ENCODE results near the gene DEGS2.

The DEGS2 gene

GRCh38 chr14:100114109-100114765 is 45.2 kb downstream of the DEGS2 start:
- DNase-seq (ENCODE audit: low read depth), result no peak

- DNase-seq (ENCODE audit: low read depth), result no peak
These were observed 47.3 kb downstream of the DEGS2 start for GRCh38 chr14:100111931-100112704.

GRCh38 chr14:100110816-100111215 is 48.6 kb downstream of the DEGS2 start:
- DNase-seq (ENCODE audit: low read depth), result no peak

- no peak for DNase-seq (ENCODE audit: low read depth)
These were observed 49.9 kb downstream of the DEGS2 start for GRCh38 chr14:100109594-100109955.

GRCh38 chr14:100108840-100109593 is 50.4 kb downstream of the DEGS2 start:
- no peak for DNase-seq (ENCODE audit: low read depth)

GRCh38 chr14:100108042-100108825 is 51.2 kb downstream of the DEGS2 start:
- DNase-seq (ENCODE audit: low read depth), result peak; percentile 83

- no peak for DNase-seq (ENCODE audit: low read depth)
These were observed 52.2 kb downstream of the DEGS2 start for GRCh38 chr14:100107236-100107635.

- DNase-seq (ENCODE audit: low read depth), result peak; percentile 71
These were observed 53.0 kb downstream of the DEGS2 start for GRCh38 chr14:100106250-100107112.

- DNase-seq (ENCODE audit: low read depth), result no peak
These were observed 53.9 kb downstream of the DEGS2 start for GRCh38 chr14:100105357-100106169.

- no peak for DNase-seq (ENCODE audit: low read depth)
These were observed 54.7 kb downstream of the DEGS2 start for GRCh38 chr14:100104523-100105300.

- no peak for DNase-seq (ENCODE audit: low read depth)
These were observed 55.5 kb downstream of the DEGS2 start for GRCh38 chr14:100104006-100104352.

- no peak for DNase-seq (ENCODE audit: low read depth)
These were observed 56.0 kb downstream of the DEGS2 start for GRCh38 chr14:100103250-100104005.

- DNase-seq (ENCODE audit: low read depth), result no peak
These were observed 57.2 kb downstream of the DEGS2 start for GRCh38 chr14:100102156-100102785.

GRCh38 chr14:100100032-100100703 is 59.3 kb downstream of the DEGS2 start:
- no peak for DNase-seq (ENCODE audit: low read depth)

GRCh38 chr14:100098171-100098570 is 61.3 kb downstream of the DEGS2 start:
- DNase-seq (ENCODE audit: low read depth), result no peak

GRCh38 chr14:100096656-100097055 is 62.8 kb downstream of the DEGS2 start:
- DNase-seq (ENCODE audit: low read depth), result no peak

Measured in T follicular helper cell (primary cell).